WERI-Rb-1 (cell line): ENCODE results near the gene STAT4.

Experiments
- DNase-seq: peaks from one replicate; pipeline ENCODE4 v3.0.0-alpha.2; 2020
- H3K27ac ChIP-seq: fragments of 250-450 bp; sonication (Bioruptor Pico); 2 replicates; pipeline ENCODE4 v1.5.1; 2020; ENCODE audit warnings: mild to moderate bottlenecking, moderate library complexity
- H3K27me3 ChIP-seq: fragments of 250-450 bp; sonication (Bioruptor Pico); 2 replicates; pipeline ENCODE4 v1.5.1; 2021; ENCODE audit warnings: mild to moderate bottlenecking, low read depth, moderate library complexity; ENCODE audit not compliant: insufficient read depth, severe bottlenecking
- H3K36me3 ChIP-seq: fragments of 250-450 bp; sonication (Bioruptor Pico); 2 replicates; pipeline ENCODE4 v1.5.1; 2020; ENCODE audit warnings: mild to moderate bottlenecking, moderate library complexity
- H3K4me3 ChIP-seq: 2 replicates; pipeline ENCODE4 v1.5.1; 2011; ENCODE audit warnings: low read depth, mild to moderate bottlenecking, control low read depth, low read length
- H3K9me3 ChIP-seq: fragments of 250-450 bp; sonication (Bioruptor Pico); 2 replicates; pipeline ENCODE4 v1.5.1; 2021; ENCODE audit warnings: mild to moderate bottlenecking, moderate library complexity; ENCODE audit not compliant: severe bottlenecking
- CTCF ChIP-seq: IDR thresholded peaks from 2 replicates; pipeline ENCODE4 v1.5.1; 2011; ENCODE audit warnings: low read depth, mild to moderate bottlenecking, control low read depth, inconsistent platforms, low read length

Gene STAT4

GRCh38 chr2:190993292-190993643 is 157.5 kb downstream of the STAT4 start:
- TF ChIP-seq CTCF, result no peak
- Histone ChIP-seq H3K27me3 (no peaks in the 10 kb centered on the region), H3K4me3 (no peak overlapping the region), H3K27ac (no peak overlapping the region), H3K9me3 (no peaks in the 10 kb centered on the region), H3K36me3 (peaks cover 80% of the 10 kb centered on the region)
- no peak for DNase-seq

GRCh38 chr2:190990132-190990531 is 160.7 kb downstream of the STAT4 start:
- no peak for TF ChIP-seq CTCF
- H3K36me3 ChIP-seq, result peaks cover 78% of the 10 kb centered on the region
- H3K4me3 ChIP-seq, result no peak overlapping the region
- no peak overlapping the region for H3K27ac ChIP-seq
- H3K27me3 ChIP-seq, result no peaks in the 10 kb centered on the region
- no peaks in the 10 kb centered on the region for H3K9me3 ChIP-seq
- DNase-seq, result no peak

GRCh38 chr2:190988910-190989309 is 161.9 kb downstream of the STAT4 start:
- Histone ChIP-seq H3K27me3 (no peaks in the 10 kb centered on the region), H3K36me3 (peaks cover 81% of the 10 kb centered on the region), H3K4me3 (no peak overlapping the region), H3K9me3 (no peaks in the 10 kb centered on the region), H3K27ac (no peak overlapping the region)
- TF ChIP-seq CTCF, result no peak
- DNase-seq, result no peak

- Histone ChIP-seq H3K9me3 (no peaks in the 10 kb centered on the region), H3K27me3 (no peaks in the 10 kb centered on the region), H3K27ac (no peak overlapping the region), H3K36me3 (peaks cover 81% of the 10 kb centered on the region), H3K4me3 (no peak overlapping the region)
- no peak for DNase-seq
- no peak for TF ChIP-seq CTCF
Measured at GRCh38 chr2:190987938-190988337, 162.9 kb downstream of the STAT4 start.

GRCh38 chr2:190987116-190987515 is 163.7 kb downstream of the STAT4 start:
- no peak overlapping the region for H3K4me3 ChIP-seq
- TF ChIP-seq CTCF, result no peak
- H3K9me3 ChIP-seq, result no peaks in the 10 kb centered on the region
- H3K27ac ChIP-seq, result no peak overlapping the region
- no peaks in the 10 kb centered on the region for H3K27me3 ChIP-seq
- peaks cover 85% of the 10 kb centered on the region for H3K36me3 ChIP-seq
- no peak for DNase-seq

- Histone ChIP-seq H3K36me3 (peaks cover 92% of the 10 kb centered on the region), H3K27ac (no peak overlapping the region), H3K27me3 (no peaks in the 10 kb centered on the region), H3K9me3 (no peaks in the 10 kb centered on the region), H3K4me3 (no peak overlapping the region)
- DNase-seq, result no peak
- TF ChIP-seq CTCF, result no peak
Measured at GRCh38 chr2:190986221-190986953, 164.4 kb downstream of the STAT4 start.
